ENCODE results near the gene ANP32D.

ANP32D gene

GRCh38 chr12:48441069-48441468 is 31.3 kb upstream of the ANP32D start:
- Histone ChIP-seq H3F3A (ENCODE audit: insufficient read depth, low read length) (no peaks in the 10 kb centered on the region), H3K9me3 (ENCODE audit: low read length) (no peaks in the 10 kb centered on the region), H3K27me3 (ENCODE audit: insufficient read depth, low read length) (no peaks in the 10 kb centered on the region), H4K20me1 (ENCODE audit: insufficient read depth, low read length) (no peaks in the 10 kb centered on the region), H3K27ac (ENCODE audit: low read depth, low read length, poor library complexity, severe bottlenecking) (no peak overlapping the region), H2AFZ (ENCODE audit: low read length) (no peak overlapping the region), H3K9me2 (ENCODE audit: low read depth, low read length) (no peaks in the 10 kb centered on the region), H3K36me3 (ENCODE audit: insufficient read depth, low read length) (no peaks in the 10 kb centered on the region), H3K79me2 (ENCODE audit: insufficient read depth, low read length) (no peaks in the 10 kb centered on the region), H3K4me1 (ENCODE audit: insufficient read depth, low read length, severe bottlenecking) (no peaks in the 10 kb centered on the region), H3K9ac (ENCODE audit: low read length) (no peak overlapping the region), H3K4me2 (ENCODE audit: low read length) (no peak overlapping the region), H3K4me3 (ENCODE audit: low read depth, low read length, poor library complexity, severe bottlenecking) (no peak overlapping the region)
- no peak for TF ChIP-seq EZH2 (IDR thresholded peaks at IDR 0.05; ENCODE audit: borderline replicate concordance, low read length)
- TF ChIP-seq, protein P1, sequence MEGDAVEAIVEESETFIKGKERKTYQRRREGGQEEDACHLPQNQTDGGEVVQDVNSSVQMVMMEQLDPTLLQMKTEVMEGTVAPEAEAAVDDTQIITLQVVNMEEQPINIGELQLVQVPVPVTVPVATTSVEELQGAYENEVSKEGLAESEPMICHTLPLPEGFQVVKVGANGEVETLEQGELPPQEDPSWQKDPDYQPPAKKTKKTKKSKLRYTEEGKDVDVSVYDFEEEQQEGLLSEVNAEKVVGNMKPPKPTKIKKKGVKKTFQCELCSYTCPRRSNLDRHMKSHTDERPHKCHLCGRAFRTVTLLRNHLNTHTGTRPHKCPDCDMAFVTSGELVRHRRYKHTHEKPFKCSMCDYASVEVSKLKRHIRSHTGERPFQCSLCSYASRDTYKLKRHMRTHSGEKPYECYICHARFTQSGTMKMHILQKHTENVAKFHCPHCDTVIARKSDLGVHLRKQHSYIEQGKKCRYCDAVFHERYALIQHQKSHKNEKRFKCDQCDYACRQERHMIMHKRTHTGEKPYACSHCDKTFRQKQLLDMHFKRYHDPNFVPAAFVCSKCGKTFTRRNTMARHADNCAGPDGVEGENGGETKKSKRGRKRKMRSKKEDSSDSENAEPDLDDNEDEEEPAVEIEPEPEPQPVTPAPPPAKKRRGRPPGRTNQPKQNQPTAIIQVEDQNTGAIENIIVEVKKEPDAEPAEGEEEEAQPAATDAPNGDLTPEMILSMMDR (IDR thresholded peaks at IDR 0.05; ENCODE audit: low read length) = no peak

- Histone ChIP-seq H3K4me2 (ENCODE audit: low read length) (no peak overlapping the region), H3K9me2 (ENCODE audit: low read depth, low read length) (no peaks in the 10 kb centered on the region), H3K27ac (ENCODE audit: low read depth, low read length, poor library complexity, severe bottlenecking) (no peak overlapping the region), H3K36me3 (ENCODE audit: insufficient read depth, low read length) (no peaks in the 10 kb centered on the region), H3K79me2 (ENCODE audit: insufficient read depth, low read length) (no peaks in the 10 kb centered on the region), H3K9me3 (ENCODE audit: low read length) (no peaks in the 10 kb centered on the region), H2AFZ (ENCODE audit: low read length) (no peak overlapping the region), H4K20me1 (ENCODE audit: insufficient read depth, low read length) (no peaks in the 10 kb centered on the region), H3K9ac (ENCODE audit: low read length) (no peak overlapping the region), H3K4me1 (ENCODE audit: insufficient read depth, low read length, severe bottlenecking) (no peaks in the 10 kb centered on the region), H3K27me3 (ENCODE audit: insufficient read depth, low read length) (no peaks in the 10 kb centered on the region), H3F3A (ENCODE audit: insufficient read depth, low read length) (no peaks in the 10 kb centered on the region), H3K4me3 (ENCODE audit: low read depth, low read length, poor library complexity, severe bottlenecking) (no peak overlapping the region)
- no peak for TF ChIP-seq EZH2 (IDR thresholded peaks at IDR 0.05; ENCODE audit: borderline replicate concordance, low read length)
- TF ChIP-seq, protein P1 (IDR thresholded peaks at IDR 0.05; ENCODE audit: low read length) = peak; percentile 35; the same call in 1 of the 2 replicates
These were observed 30.0 kb upstream of the ANP32D start for GRCh38 chr12:48442179-48442847.

DNA sequence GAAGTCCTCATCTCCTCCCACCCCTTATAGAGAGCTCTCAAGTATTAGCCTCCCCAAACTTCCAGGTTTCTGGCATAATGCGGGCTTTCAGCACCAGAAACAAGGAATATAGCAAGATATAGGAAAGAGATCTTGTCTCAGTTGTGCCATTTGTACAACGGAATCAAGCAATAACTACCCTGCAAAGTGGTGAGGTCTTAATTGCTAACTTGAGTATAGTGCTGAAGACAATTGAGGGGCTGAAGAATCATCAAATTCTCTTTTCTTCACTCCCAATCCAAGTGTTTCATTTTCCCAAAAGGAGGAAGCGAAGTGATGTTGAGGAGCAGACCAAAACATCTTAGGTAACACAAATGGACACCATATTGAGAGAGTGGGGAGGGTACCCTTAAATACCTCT is 26.8 kb upstream of the ANP32D start:
- no peaks in the 10 kb centered on the region for H4K20me1 ChIP-seq (ENCODE audit: insufficient read depth, low read length)
- no peaks in the 10 kb centered on the region for H3K4me1 ChIP-seq (ENCODE audit: insufficient read depth, low read length, severe bottlenecking)
- no peak overlapping the region for H2AFZ ChIP-seq (ENCODE audit: low read length)
- H3K4me2 ChIP-seq (ENCODE audit: low read length) = no peak overlapping the region
- no peaks in the 10 kb centered on the region for H3K79me2 ChIP-seq (ENCODE audit: insufficient read depth, low read length)
- no peaks in the 10 kb centered on the region for H3K9me2 ChIP-seq (ENCODE audit: low read depth, low read length)
- no peak overlapping the region for H3K9ac ChIP-seq (ENCODE audit: low read length)
- no peaks in the 10 kb centered on the region for H3K27me3 ChIP-seq (ENCODE audit: insufficient read depth, low read length)
- H3K9me3 ChIP-seq (ENCODE audit: low read length) = no peaks in the 10 kb centered on the region
- H3K36me3 ChIP-seq (ENCODE audit: insufficient read depth, low read length) = no peaks in the 10 kb centered on the region
- no peaks in the 10 kb centered on the region for H3F3A ChIP-seq (ENCODE audit: insufficient read depth, low read length)
- no peak overlapping the region for H3K4me3 ChIP-seq (ENCODE audit: low read depth, low read length, poor library complexity, severe bottlenecking)
- H3K27ac ChIP-seq (ENCODE audit: low read depth, low read length, poor library complexity, severe bottlenecking) = no peak overlapping the region
- TF ChIP-seq, protein P1 (IDR thresholded peaks at IDR 0.05; ENCODE audit: low read length) = no peak

Data from OCI-LY1 (cell line).